ENCODE data around the gene PRPF40A.

Gene PRPF40A

GRCh38 chr2:152615177-152615576, 102.1 kb downstream of the PRPF40A start:
- no peak for DNase-seq

GRCh38 chr2:152613235-152613634, 104.0 kb downstream of the PRPF40A start:
- no peak for DNase-seq

GRCh38 chr2:152611458-152612231, 105.6 kb downstream of the PRPF40A start:
- DNase-seq = no peak

- no peak for DNase-seq
These were observed 107.6 kb downstream of the PRPF40A start for GRCh38 chr2:152609699-152610098.

- no peak for DNase-seq
These were observed 108.1 kb downstream of the PRPF40A start for GRCh38 chr2:152609154-152609553.

GRCh38 chr2:152607793-152608300, 109.4 kb downstream of the PRPF40A start:
- DNase-seq = no peak

- DNase-seq = no peak
These were observed 110.3 kb downstream of the PRPF40A start for GRCh38 chr2:152606941-152607340.

GRCh38 chr2:152606081-152606480, 111.2 kb downstream of the PRPF40A start:
- DNase-seq = no peak

- DNase-seq = no peak
These were observed 114.1 kb downstream of the PRPF40A start for GRCh38 chr2:152603166-152603565.

- DNase-seq = no peak
These were observed 114.5 kb downstream of the PRPF40A start for GRCh38 chr2:152602750-152603149.

Measured in T-helper 9 cell (primary cell).